Measurements from ENCODE around the gene RBMX2.

The RBMX2 gene

GRCh38 chrX:130443875-130444274 lies 42.1 kb downstream of the RBMX2 start:
- H3K4me3 ChIP-seq (ENCODE audit: severe bottlenecking) = no peak overlapping the region
- no peaks in the 10 kb centered on the region for H3K27me3 ChIP-seq (ENCODE audit: insufficient read depth, poor library complexity, severe bottlenecking)
- H3K9me3 ChIP-seq (ENCODE audit: severe bottlenecking) = no peaks in the 10 kb centered on the region
- TF ChIP-seq CTCF (IDR thresholded peaks at IDR 0.05; ENCODE audit: poor library complexity, severe bottlenecking) = no peak
- H3K36me3 ChIP-seq (ENCODE audit: low read depth) = no peaks in the 10 kb centered on the region
- no peak for DNase-seq (ENCODE audit: low spot score)
- H3K27ac ChIP-seq (ENCODE audit: poor library complexity, severe bottlenecking) = no peak overlapping the region
- no peak for ATAC-seq (ENCODE audit: low read depth)
- H3K4me1 ChIP-seq (ENCODE audit: insufficient read depth, poor library complexity, severe bottlenecking) = no peaks in the 10 kb centered on the region

GRCh38 chrX:130444641-130445336 lies 43.0 kb downstream of the RBMX2 start:
- Histone ChIP-seq H3K27ac (ENCODE audit: poor library complexity, severe bottlenecking) (no peak overlapping the region), H3K36me3 (ENCODE audit: low read depth) (no peaks in the 10 kb centered on the region), H3K4me3 (ENCODE audit: severe bottlenecking) (no peak overlapping the region), H3K4me1 (ENCODE audit: insufficient read depth, poor library complexity, severe bottlenecking) (no peaks in the 10 kb centered on the region), H3K9me3 (ENCODE audit: severe bottlenecking) (no peaks in the 10 kb centered on the region), H3K27me3 (ENCODE audit: insufficient read depth, poor library complexity, severe bottlenecking) (no peaks in the 10 kb centered on the region)
- no peak for TF ChIP-seq CTCF (IDR thresholded peaks at IDR 0.05; ENCODE audit: poor library complexity, severe bottlenecking)
- ATAC-seq (ENCODE audit: low read depth) (no peak), DNase-seq (ENCODE audit: low spot score) (no peak)

GRCh38 chrX:130446974-130447373 lies 45.2 kb downstream of the RBMX2 start:
- no peaks in the 10 kb centered on the region for H3K27me3 ChIP-seq (ENCODE audit: insufficient read depth, poor library complexity, severe bottlenecking)
- H3K4me1 ChIP-seq (ENCODE audit: insufficient read depth, poor library complexity, severe bottlenecking) = no peaks in the 10 kb centered on the region
- no peak for TF ChIP-seq CTCF (IDR thresholded peaks at IDR 0.05; ENCODE audit: poor library complexity, severe bottlenecking)
- DNase-seq (ENCODE audit: low spot score) (no peak), ATAC-seq (ENCODE audit: low read depth) (no peak)
- no peak overlapping the region for H3K4me3 ChIP-seq (ENCODE audit: severe bottlenecking)
- no peaks in the 10 kb centered on the region for H3K36me3 ChIP-seq (ENCODE audit: low read depth)
- H3K27ac ChIP-seq (ENCODE audit: poor library complexity, severe bottlenecking) = no peak overlapping the region
- H3K9me3 ChIP-seq (ENCODE audit: severe bottlenecking) = no peaks in the 10 kb centered on the region

All from RWPE2 (cell line).